Measurements from ENCODE around the gene BCAR3.

The BCAR3 gene

GRCh38 chr1:93522721-93523120 is 158.9 kb downstream of the BCAR3 start:
- Histone ChIP-seq H3K36me3 (ENCODE audit: control insufficient read depth in 2 of 2, insufficient read depth in 1 of 2, low read length in 2 of 2) (no peaks in the 10 kb centered on the region), H3K27ac (ENCODE audit: extremely low read depth, low read depth, low read length) (no peak overlapping the region), H3K4me1 (ENCODE audit: control insufficient read depth, insufficient read depth, low read length) (no peaks in the 10 kb centered on the region), H3K9me3 (ENCODE audit: control insufficient read depth, insufficient read depth, low read depth, low read length) (no peaks in the 10 kb centered on the region), H3K4me3 (ENCODE audit: low read depth, low read length) (no peak overlapping the region)
- TF ChIP-seq GFI1B (tag by site-specific recombination; IDR thresholded peaks at IDR 0.05) (no peak), ZBTB17 (tag by site-specific recombination; IDR thresholded peaks at IDR 0.05) (0 out of 2 replicates have a peak, but pooled peaks have one; percentile 38), SCRT2 (tag by site-specific recombination; IDR thresholded peaks at IDR 0.05) (peak; percentile 40; the same call in 1 of the 2 replicates)
- ChIA-PET POLR2A (no interaction called here), CTCF (interaction anchor here (0.6 to 1.0 kb wide), 3 partner anchors 11 to 1064 kb away, joined by 4 to 5 read pairs (median 4); no protein-coding TSS in a partner anchor)

DNA sequence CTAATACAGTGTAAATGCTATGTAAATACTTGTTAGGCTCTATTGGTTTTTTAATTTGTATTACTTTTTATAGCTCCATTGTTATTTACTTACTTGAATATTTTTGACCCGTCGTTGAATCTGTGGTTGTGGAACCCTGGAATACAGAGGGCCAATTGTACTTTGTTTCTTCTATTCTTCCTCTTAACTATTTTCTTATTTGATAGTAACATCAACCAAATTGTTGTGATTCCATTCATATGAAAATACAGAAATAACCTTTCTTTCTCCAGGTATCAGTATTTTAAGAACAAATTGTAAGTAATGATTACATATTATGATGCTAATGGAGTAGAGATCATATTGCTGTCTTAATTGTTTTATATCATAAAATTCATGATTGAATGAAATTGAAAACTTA is 160.0 kb downstream of the BCAR3 start:
- Histone ChIP-seq H3K9me3 (ENCODE audit: control insufficient read depth, insufficient read depth, low read depth, low read length) (no peaks in the 10 kb centered on the region), H3K27ac (ENCODE audit: extremely low read depth, low read depth, low read length) (no peak overlapping the region), H3K36me3 (ENCODE audit: control insufficient read depth in 2 of 2, insufficient read depth in 1 of 2, low read length in 2 of 2) (no peaks in the 10 kb centered on the region), H3K4me1 (ENCODE audit: control insufficient read depth, insufficient read depth, low read length) (no peaks in the 10 kb centered on the region), H3K4me3 (ENCODE audit: low read depth, low read length) (no peak overlapping the region)
- ChIA-PET CTCF (no interaction called here), POLR2A (no interaction called here)
- no peak for TF ChIP-seq FEZF1 (tag by site-specific recombination; IDR thresholded peaks at IDR 0.05)
- TF ChIP-seq ZNF221 (tag by site-specific recombination; IDR thresholded peaks at IDR 0.05; ENCODE audit: borderline replicate concordance): no peak
- peak; percentile 91 for TF ChIP-seq ZNF133 (tag by site-specific recombination; IDR thresholded peaks at IDR 0.05)
- no peak for TF ChIP-seq REPIN1 (tag by site-specific recombination; IDR thresholded peaks at IDR 0.05; ENCODE audit: low read depth)

- Histone ChIP-seq H3K27ac (ENCODE audit: extremely low read depth, low read depth, low read length) (no peak overlapping the region), H3K9me3 (ENCODE audit: control insufficient read depth, insufficient read depth, low read depth, low read length) (no peaks in the 10 kb centered on the region), H3K4me1 (ENCODE audit: control insufficient read depth, insufficient read depth, low read length) (no peaks in the 10 kb centered on the region), H3K36me3 (ENCODE audit: control insufficient read depth in 2 of 2, insufficient read depth in 1 of 2, low read length in 2 of 2) (no peaks in the 10 kb centered on the region), H3K4me3 (ENCODE audit: low read depth, low read length) (no peak overlapping the region)
- TF ChIP-seq ZBTB8A (tag by site-specific recombination; IDR thresholded peaks at IDR 0.05) (no peak), ZNF423 (tag by site-specific recombination; IDR thresholded peaks at IDR 0.05) (no peak), ZNF555 (tag by site-specific recombination; conservative IDR thresholded peaks at IDR 0.05) (no peak), ZNF23 (tag by site-specific recombination; IDR thresholded peaks at IDR 0.05; ENCODE audit: borderline replicate concordance) (no peak), ZNF223 (tag by site-specific recombination; IDR thresholded peaks at IDR 0.05) (no peak), ZNF830 (tag by site-specific recombination; IDR thresholded peaks at IDR 0.05; ENCODE audit: low read depth) (no peak), ZNF311 (tag by site-specific recombination; IDR thresholded peaks at IDR 0.05; ENCODE audit: borderline replicate concordance) (no peak), ZBTB1 (tag by site-specific recombination; IDR thresholded peaks at IDR 0.05) (no peak), ZNF654 (tag by site-specific recombination; IDR thresholded peaks at IDR 0.05; ENCODE audit: low read depth) (no peak), MZF1 (tag by site-specific recombination; IDR thresholded peaks at IDR 0.05; ENCODE audit: borderline replicate concordance) (no peak), INSM2 (tag by site-specific recombination; IDR thresholded peaks at IDR 0.05) (no peak), ZNF324 (tag by site-specific recombination; IDR thresholded peaks at IDR 0.05) (no peak), SP7 (tag by site-specific recombination; IDR thresholded peaks at IDR 0.05) (no peak)
- TF ChIP-seq, protein P1, sequence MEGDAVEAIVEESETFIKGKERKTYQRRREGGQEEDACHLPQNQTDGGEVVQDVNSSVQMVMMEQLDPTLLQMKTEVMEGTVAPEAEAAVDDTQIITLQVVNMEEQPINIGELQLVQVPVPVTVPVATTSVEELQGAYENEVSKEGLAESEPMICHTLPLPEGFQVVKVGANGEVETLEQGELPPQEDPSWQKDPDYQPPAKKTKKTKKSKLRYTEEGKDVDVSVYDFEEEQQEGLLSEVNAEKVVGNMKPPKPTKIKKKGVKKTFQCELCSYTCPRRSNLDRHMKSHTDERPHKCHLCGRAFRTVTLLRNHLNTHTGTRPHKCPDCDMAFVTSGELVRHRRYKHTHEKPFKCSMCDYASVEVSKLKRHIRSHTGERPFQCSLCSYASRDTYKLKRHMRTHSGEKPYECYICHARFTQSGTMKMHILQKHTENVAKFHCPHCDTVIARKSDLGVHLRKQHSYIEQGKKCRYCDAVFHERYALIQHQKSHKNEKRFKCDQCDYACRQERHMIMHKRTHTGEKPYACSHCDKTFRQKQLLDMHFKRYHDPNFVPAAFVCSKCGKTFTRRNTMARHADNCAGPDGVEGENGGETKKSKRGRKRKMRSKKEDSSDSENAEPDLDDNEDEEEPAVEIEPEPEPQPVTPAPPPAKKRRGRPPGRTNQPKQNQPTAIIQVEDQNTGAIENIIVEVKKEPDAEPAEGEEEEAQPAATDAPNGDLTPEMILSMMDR (tag by site-specific recombination; IDR thresholded peaks at IDR 0.05): no peak
- CTCF ChIA-PET: no interaction called here
- POLR2A ChIA-PET: no interaction called here
Observed at GRCh38 chr1:93519199-93519829, 162.3 kb downstream of the BCAR3 start.
